ENCODE data around the gene TPO. TPM values are rescaled to one million over a fixed set of nuclear protein-coding genes. Genes with fewer than 3 reads are reported as not detected.

The TPO gene
- polyA plus RNA-seq, 1 donor from 2014 or later, result not detected

DNA sequence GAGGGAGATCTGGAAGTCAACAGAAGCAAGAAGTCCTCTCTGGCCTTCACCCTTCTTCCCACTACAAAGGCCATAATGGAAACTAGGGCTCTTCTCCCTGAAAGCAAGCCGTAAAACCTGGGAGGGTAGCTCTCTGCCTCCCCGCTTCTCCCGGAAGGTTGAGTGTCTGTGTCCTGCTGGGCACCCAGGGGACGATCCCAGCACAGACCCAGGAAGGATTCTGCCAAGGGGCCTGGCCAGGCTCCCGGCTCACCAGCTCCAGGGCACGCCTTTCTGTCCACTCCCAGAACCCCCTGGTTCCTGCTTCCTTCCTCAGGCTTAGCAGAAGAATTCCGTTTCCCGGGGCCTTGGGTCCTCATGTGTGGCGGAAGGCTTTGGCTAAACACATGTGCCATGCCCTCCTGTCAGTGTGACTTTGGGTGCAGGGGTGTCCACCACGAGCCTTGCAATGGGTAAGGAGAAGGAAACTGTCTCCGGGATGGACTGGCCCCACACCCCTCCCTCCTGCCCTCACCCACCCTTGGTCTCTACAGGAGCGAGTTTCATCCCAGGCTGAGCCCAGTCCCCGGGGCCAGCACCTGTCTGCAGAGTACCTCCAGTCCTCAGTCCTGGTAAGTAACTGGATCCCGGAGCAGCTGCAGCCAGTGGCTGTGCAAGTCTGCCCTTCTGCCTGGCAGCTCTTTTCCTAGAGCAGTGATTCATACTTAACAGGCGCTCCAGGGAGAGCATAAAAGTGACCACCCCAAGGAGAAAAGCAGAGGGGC, 135.8 kb downstream of the TPO start:
- H3K9me3 ChIP-seq (ENCODE audit: low read length), result no peaks in the 10 kb centered on the region
- H3K27me3 ChIP-seq (ENCODE audit: insufficient read depth, low read depth, low read length), result no peaks in the 10 kb centered on the region
- H2AFZ ChIP-seq (ENCODE audit: low read depth, low read length), result no peak overlapping the region
- no peaks in the 10 kb centered on the region for H4K20me1 ChIP-seq (ENCODE audit: insufficient read depth)
- H3K9me2 ChIP-seq (ENCODE audit: insufficient read depth, low read length), result no peaks in the 10 kb centered on the region
- no peak for TF ChIP-seq MXI1 (conservative IDR thresholded peaks at IDR 0.05; ENCODE audit: poor library complexity, severe bottlenecking)
- TF ChIP-seq EZH2 (IDR thresholded peaks at IDR 0.05; ENCODE audit: borderline replicate concordance, insufficient read depth, low read length, poor library complexity, severe bottlenecking), result no peak
- TF ChIP-seq TAF1 (IDR thresholded peaks at IDR 0.05; ENCODE audit: low read depth), result no peak
- no peak for TF ChIP-seq RAD21 (conservative IDR thresholded peaks at IDR 0.05)
- TF ChIP-seq, protein P1, sequence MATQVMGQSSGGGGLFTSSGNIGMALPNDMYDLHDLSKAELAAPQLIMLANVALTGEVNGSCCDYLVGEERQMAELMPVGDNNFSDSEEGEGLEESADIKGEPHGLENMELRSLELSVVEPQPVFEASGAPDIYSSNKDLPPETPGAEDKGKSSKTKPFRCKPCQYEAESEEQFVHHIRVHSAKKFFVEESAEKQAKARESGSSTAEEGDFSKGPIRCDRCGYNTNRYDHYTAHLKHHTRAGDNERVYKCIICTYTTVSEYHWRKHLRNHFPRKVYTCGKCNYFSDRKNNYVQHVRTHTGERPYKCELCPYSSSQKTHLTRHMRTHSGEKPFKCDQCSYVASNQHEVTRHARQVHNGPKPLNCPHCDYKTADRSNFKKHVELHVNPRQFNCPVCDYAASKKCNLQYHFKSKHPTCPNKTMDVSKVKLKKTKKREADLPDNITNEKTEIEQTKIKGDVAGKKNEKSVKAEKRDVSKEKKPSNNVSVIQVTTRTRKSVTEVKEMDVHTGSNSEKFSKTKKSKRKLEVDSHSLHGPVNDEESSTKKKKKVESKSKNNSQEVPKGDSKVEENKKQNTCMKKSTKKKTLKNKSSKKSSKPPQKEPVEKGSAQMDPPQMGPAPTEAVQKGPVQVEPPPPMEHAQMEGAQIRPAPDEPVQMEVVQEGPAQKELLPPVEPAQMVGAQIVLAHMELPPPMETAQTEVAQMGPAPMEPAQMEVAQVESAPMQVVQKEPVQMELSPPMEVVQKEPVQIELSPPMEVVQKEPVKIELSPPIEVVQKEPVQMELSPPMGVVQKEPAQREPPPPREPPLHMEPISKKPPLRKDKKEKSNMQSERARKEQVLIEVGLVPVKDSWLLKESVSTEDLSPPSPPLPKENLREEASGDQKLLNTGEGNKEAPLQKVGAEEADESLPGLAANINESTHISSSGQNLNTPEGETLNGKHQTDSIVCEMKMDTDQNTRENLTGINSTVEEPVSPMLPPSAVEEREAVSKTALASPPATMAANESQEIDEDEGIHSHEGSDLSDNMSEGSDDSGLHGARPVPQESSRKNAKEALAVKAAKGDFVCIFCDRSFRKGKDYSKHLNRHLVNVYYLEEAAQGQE (IDR thresholded peaks at IDR 0.05; ENCODE audit: borderline replicate concordance), result no peak
- no peak for TF ChIP-seq EP300 (conservative IDR thresholded peaks at IDR 0.05; ENCODE audit: poor library complexity, severe bottlenecking)
- no peaks in the 10 kb centered on the region for H3F3A ChIP-seq (ENCODE audit: insufficient read depth, low read length, poor library complexity, severe bottlenecking)
- no peak overlapping the region for H3K4me2 ChIP-seq (ENCODE audit: low read length)
- H3K9ac ChIP-seq (ENCODE audit: low read length), result no peak overlapping the region
- no peak overlapping the region for H3K27ac ChIP-seq (ENCODE audit: low read length)
- H3K4me3 ChIP-seq (ENCODE audit: low read length), result no peak overlapping the region
- no peaks in the 10 kb centered on the region for H3K79me2 ChIP-seq (replicated peaks; ENCODE audit: insufficient read depth, low read length)
- H3K36me3 ChIP-seq (ENCODE audit: insufficient read depth, low read length), result no peaks in the 10 kb centered on the region

- no peak overlapping the region for H3K27ac ChIP-seq (ENCODE audit: low read length)
- no peaks in the 10 kb centered on the region for H4K20me1 ChIP-seq (ENCODE audit: insufficient read depth)
- H2AFZ ChIP-seq (ENCODE audit: low read depth, low read length), result no peak overlapping the region
- H3K4me2 ChIP-seq (ENCODE audit: low read length), result no peak overlapping the region
- no peaks in the 10 kb centered on the region for H3K27me3 ChIP-seq (ENCODE audit: insufficient read depth, low read depth, low read length)
- no peaks in the 10 kb centered on the region for H3K79me2 ChIP-seq (replicated peaks; ENCODE audit: insufficient read depth, low read length)
- no peak overlapping the region for H3K4me3 ChIP-seq (ENCODE audit: low read length)
- H3K9me2 ChIP-seq (ENCODE audit: insufficient read depth, low read length), result no peaks in the 10 kb centered on the region
- no peaks in the 10 kb centered on the region for H3K9me3 ChIP-seq (ENCODE audit: low read length)
- H3F3A ChIP-seq (ENCODE audit: insufficient read depth, low read length, poor library complexity, severe bottlenecking), result no peaks in the 10 kb centered on the region
- no peak overlapping the region for H3K9ac ChIP-seq (ENCODE audit: low read length)
- no peaks in the 10 kb centered on the region for H3K36me3 ChIP-seq (ENCODE audit: insufficient read depth, low read length)
- TF ChIP-seq MXI1 (conservative IDR thresholded peaks at IDR 0.05; ENCODE audit: poor library complexity, severe bottlenecking), result no peak
- TF ChIP-seq, protein P1 (IDR thresholded peaks at IDR 0.05; ENCODE audit: borderline replicate concordance), result no peak
- no peak for TF ChIP-seq POLR2AphosphoS5 (IDR thresholded peaks at IDR 0.05)
- TF ChIP-seq RAD21 (conservative IDR thresholded peaks at IDR 0.05), result no peak
- TF ChIP-seq, protein P2, sequence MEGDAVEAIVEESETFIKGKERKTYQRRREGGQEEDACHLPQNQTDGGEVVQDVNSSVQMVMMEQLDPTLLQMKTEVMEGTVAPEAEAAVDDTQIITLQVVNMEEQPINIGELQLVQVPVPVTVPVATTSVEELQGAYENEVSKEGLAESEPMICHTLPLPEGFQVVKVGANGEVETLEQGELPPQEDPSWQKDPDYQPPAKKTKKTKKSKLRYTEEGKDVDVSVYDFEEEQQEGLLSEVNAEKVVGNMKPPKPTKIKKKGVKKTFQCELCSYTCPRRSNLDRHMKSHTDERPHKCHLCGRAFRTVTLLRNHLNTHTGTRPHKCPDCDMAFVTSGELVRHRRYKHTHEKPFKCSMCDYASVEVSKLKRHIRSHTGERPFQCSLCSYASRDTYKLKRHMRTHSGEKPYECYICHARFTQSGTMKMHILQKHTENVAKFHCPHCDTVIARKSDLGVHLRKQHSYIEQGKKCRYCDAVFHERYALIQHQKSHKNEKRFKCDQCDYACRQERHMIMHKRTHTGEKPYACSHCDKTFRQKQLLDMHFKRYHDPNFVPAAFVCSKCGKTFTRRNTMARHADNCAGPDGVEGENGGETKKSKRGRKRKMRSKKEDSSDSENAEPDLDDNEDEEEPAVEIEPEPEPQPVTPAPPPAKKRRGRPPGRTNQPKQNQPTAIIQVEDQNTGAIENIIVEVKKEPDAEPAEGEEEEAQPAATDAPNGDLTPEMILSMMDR (IDR thresholded peaks at IDR 0.05; ENCODE audit: poor library complexity, severe bottlenecking), result no peak
- no peak for TF ChIP-seq TAF1 (IDR thresholded peaks at IDR 0.05; ENCODE audit: low read depth)
These were observed 136.8 kb downstream of the TPO start for GRCh38 chr2:1550076-1550475.
